ENCODE data around the gene RASGRF1. TPM values are rescaled to one million over a fixed set of nuclear protein-coding genes. Genes with fewer than 3 reads are reported as not detected.

RASGRF1 gene
- total and polyA plus RNA-seq, 2 donors (not counting 1 experiment from before 2014, with no cell fraction given): 0.09 TPM; not detected in 1

GRCh38 chr15:79064496-79064895 lies 26.1 kb downstream of the RASGRF1 start:
- Histone ChIP-seq H3K4me1 (ENCODE audit: control insufficient read depth, extremely low read depth, insufficient read depth, low read length) (no peaks in the 10 kb centered on the region), H2AFZ (ENCODE audit: low read length) (no peak overlapping the region)

GRCh38 chr15:79060175-79060574 lies 30.4 kb downstream of the RASGRF1 start:
- Histone ChIP-seq H3K27ac (ENCODE audit: insufficient read depth, low read length) (no peak overlapping the region), H3K36me3 (ENCODE audit: control insufficient read depth, insufficient read depth, low read length) (no peaks in the 10 kb centered on the region), H3K9me3 (ENCODE audit: control insufficient read depth, insufficient read depth, low read depth, low read length) (no peaks in the 10 kb centered on the region), H2AFZ (ENCODE audit: low read length) (no peak overlapping the region), H3K4me1 (ENCODE audit: control insufficient read depth, extremely low read depth, insufficient read depth, low read length) (no peaks in the 10 kb centered on the region), H3K27me3 (ENCODE audit: control insufficient read depth, insufficient read depth, low read length) (no peaks in the 10 kb centered on the region), H3K4me3 (replicated peaks in 1 of 4; ENCODE audit: control extremely low read depth in 1 of 4, insufficient read depth in 1 of 4, low read depth in 3 of 4, low read length in 4 of 4) (no peak overlapping the region), H4K20me1 (ENCODE audit: control insufficient read depth, extremely low read depth, insufficient read depth, low read length) (no peaks in the 10 kb centered on the region), H3K9ac (ENCODE audit: insufficient read depth, low read length) (no peak overlapping the region), H3K79me2 (ENCODE audit: control insufficient read depth, insufficient read depth, low read length) (no peaks in the 10 kb centered on the region), H3K4me2 (ENCODE audit: extremely low read depth, insufficient read depth, low read length) (no peak overlapping the region)
- no peak for DNase-seq (ENCODE audit: low read depth in 2 of 2)
- TF ChIP-seq EZH2 (IDR thresholded peaks at IDR 0.05; ENCODE audit: low read length, missing control alignments): no peak
- TF ChIP-seq, protein P1, sequence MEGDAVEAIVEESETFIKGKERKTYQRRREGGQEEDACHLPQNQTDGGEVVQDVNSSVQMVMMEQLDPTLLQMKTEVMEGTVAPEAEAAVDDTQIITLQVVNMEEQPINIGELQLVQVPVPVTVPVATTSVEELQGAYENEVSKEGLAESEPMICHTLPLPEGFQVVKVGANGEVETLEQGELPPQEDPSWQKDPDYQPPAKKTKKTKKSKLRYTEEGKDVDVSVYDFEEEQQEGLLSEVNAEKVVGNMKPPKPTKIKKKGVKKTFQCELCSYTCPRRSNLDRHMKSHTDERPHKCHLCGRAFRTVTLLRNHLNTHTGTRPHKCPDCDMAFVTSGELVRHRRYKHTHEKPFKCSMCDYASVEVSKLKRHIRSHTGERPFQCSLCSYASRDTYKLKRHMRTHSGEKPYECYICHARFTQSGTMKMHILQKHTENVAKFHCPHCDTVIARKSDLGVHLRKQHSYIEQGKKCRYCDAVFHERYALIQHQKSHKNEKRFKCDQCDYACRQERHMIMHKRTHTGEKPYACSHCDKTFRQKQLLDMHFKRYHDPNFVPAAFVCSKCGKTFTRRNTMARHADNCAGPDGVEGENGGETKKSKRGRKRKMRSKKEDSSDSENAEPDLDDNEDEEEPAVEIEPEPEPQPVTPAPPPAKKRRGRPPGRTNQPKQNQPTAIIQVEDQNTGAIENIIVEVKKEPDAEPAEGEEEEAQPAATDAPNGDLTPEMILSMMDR (conservative IDR thresholded peaks at IDR 0.05 in 1 of 2, IDR thresholded peaks at IDR 0.05 in 1 of 2; ENCODE audit: low read depth in 1 of 2, low read length in 2 of 2): no peak

More at GRCh38 chr15:79064496-79064895, 26.1 kb downstream of the RASGRF1 start:
- Histone ChIP-seq H3K4me2 (ENCODE audit: extremely low read depth, insufficient read depth, low read length) (no peak overlapping the region), H3K36me3 (ENCODE audit: control insufficient read depth, insufficient read depth, low read length) (no peaks in the 10 kb centered on the region), H3K27ac (ENCODE audit: insufficient read depth, low read length) (no peak overlapping the region), H3K9me3 (ENCODE audit: control insufficient read depth, insufficient read depth, low read depth, low read length) (no peaks in the 10 kb centered on the region), H4K20me1 (ENCODE audit: control insufficient read depth, extremely low read depth, insufficient read depth, low read length) (no peaks in the 10 kb centered on the region), H3K4me3 (replicated peaks in 1 of 4; ENCODE audit: control extremely low read depth in 1 of 4, insufficient read depth in 1 of 4, low read depth in 3 of 4, low read length in 4 of 4) (no peak overlapping the region), H3K79me2 (ENCODE audit: control insufficient read depth, insufficient read depth, low read length) (no peaks in the 10 kb centered on the region), H3K27me3 (ENCODE audit: control insufficient read depth, insufficient read depth, low read length) (no peaks in the 10 kb centered on the region), H3K9ac (ENCODE audit: insufficient read depth, low read length) (no peak overlapping the region)
- DNase-seq (ENCODE audit: low read depth in 2 of 2): no peak
- TF ChIP-seq, protein P1 (conservative IDR thresholded peaks at IDR 0.05 in 1 of 2, IDR thresholded peaks at IDR 0.05 in 1 of 2; ENCODE audit: low read depth in 1 of 2, low read length in 2 of 2): no peak
- TF ChIP-seq EZH2 (IDR thresholded peaks at IDR 0.05; ENCODE audit: low read length, missing control alignments): no peak

DNA sequence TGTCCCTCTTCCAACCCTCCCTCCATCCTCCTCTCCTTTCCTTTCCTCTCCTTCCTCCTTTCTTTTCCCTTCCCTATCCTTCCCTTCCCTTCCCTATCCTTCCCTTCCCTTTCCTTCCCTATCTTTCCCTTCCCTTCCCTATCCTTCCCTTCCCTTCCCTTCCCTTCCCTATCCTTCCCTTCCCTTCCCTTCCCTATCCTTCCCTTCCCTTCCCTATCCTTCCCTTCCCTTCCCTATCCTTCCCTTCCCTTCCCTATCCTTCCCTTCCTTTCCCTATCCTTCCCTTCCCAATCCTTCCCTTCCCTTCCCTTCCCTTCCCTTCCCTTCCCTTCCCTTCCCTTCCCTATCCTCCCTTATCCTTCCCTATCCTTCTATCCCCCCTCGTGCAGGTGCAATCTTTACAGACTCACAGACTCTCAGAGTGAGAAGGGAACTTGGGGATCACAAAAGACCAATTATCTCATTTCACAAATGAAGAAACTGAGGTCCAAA lies 31.5 kb downstream of the RASGRF1 start:
- no peak overlapping the region for H3K9ac ChIP-seq (ENCODE audit: insufficient read depth, low read length)
- no peak overlapping the region for H3K4me2 ChIP-seq (ENCODE audit: extremely low read depth, insufficient read depth, low read length)
- TF ChIP-seq EZH2 (IDR thresholded peaks at IDR 0.05; ENCODE audit: low read length, missing control alignments): no peak
- H3K9me3 ChIP-seq (ENCODE audit: control insufficient read depth, insufficient read depth, low read depth, low read length): no peaks in the 10 kb centered on the region
- no peak overlapping the region for H3K4me3 ChIP-seq (replicated peaks in 1 of 4; ENCODE audit: control extremely low read depth in 1 of 4, insufficient read depth in 1 of 4, low read depth in 3 of 4, low read length in 4 of 4)
- no peak overlapping the region for H2AFZ ChIP-seq (ENCODE audit: low read length)
- no peak for DNase-seq (ENCODE audit: low read depth in 2 of 2)
- H3K36me3 ChIP-seq (ENCODE audit: control insufficient read depth, insufficient read depth, low read length): no peaks in the 10 kb centered on the region
- H3K27ac ChIP-seq (ENCODE audit: insufficient read depth, low read length): no peak overlapping the region
- H4K20me1 ChIP-seq (ENCODE audit: control insufficient read depth, extremely low read depth, insufficient read depth, low read length): no peaks in the 10 kb centered on the region
- no peaks in the 10 kb centered on the region for H3K79me2 ChIP-seq (ENCODE audit: control insufficient read depth, insufficient read depth, low read length)
- H3K27me3 ChIP-seq (ENCODE audit: control insufficient read depth, insufficient read depth, low read length): no peaks in the 10 kb centered on the region
- no peaks in the 10 kb centered on the region for H3K4me1 ChIP-seq (ENCODE audit: control insufficient read depth, extremely low read depth, insufficient read depth, low read length)
